Spleen (tissue), 11 donors: Measurements from ENCODE around the gene SLC17A5. TPM values are rescaled to one million over a fixed set of nuclear protein-coding genes. Genes with fewer than 3 reads are reported as not detected.

Experiments used
- DNase-seq: peaks from one replicate; pipeline ENCODE4 v3.0.0-alpha.2; 2020
- H3K27ac ChIP-seq, 8 donors: fragments of 200-600 bp; sonication (generic) in 7 of 8; 1 replicate in 4 of 8; 2 replicates in 4 of 8; pipeline versions ENCODE4 v1.5.0 to v1.8.0; 2016 to 2021; ENCODE audit warnings: inconsistent platforms in 4 of 8, mild to moderate bottlenecking in 4 of 8, moderate library complexity in 1 of 8
- H3K27me3 ChIP-seq, 7 donors: fragments of 200-600 bp; sonication (generic) in 6 of 7; replicated peaks in 1 of 7; 1 replicate in 4 of 7; 2 replicates in 3 of 7; pipeline versions ENCODE4 v1.5.0 to v1.8.0; 2016 to 2021; ENCODE audit warnings: inconsistent platforms in 3 of 7, mild to moderate bottlenecking in 1 of 7
- H3K36me3 ChIP-seq, 6 donors: fragments of 200-600 bp; sonication (generic) in 5 of 6; 1 replicate in 4 of 6; 2 replicates in 2 of 6; pipeline versions ENCODE4 v1.5.0 to v1.8.0; 2016 to 2021; ENCODE audit warnings: inconsistent platforms in 2 of 6
- H3K4me1 ChIP-seq, 6 donors: fragments of 200-600 bp; sonication (generic) in 5 of 6; 1 replicate in 3 of 6; 2 replicates in 3 of 6; pipeline versions ENCODE4 v1.5.0 to v1.8.0; 2016 to 2021; ENCODE audit warnings: inconsistent platforms in 3 of 6
- H3K4me3 ChIP-seq, 8 donors: fragments of 200-600 bp; sonication (generic) in 7 of 8; 1 replicate in 4 of 8; 2 replicates in 4 of 8; pipeline versions ENCODE4 v1.5.0 to v1.8.0; 2016 to 2021; ENCODE audit warnings: inconsistent platforms in 4 of 8, mild to moderate bottlenecking in 4 of 8, moderate library complexity in 2 of 8
- H3K9me3 ChIP-seq, 8 donors: fragments of 200-600 bp; sonication (generic) in 7 of 8; 1 replicate in 4 of 8; 2 replicates in 4 of 8; pipeline versions ENCODE4 v1.5.0 to v1.8.0; 2016 to 2021; ENCODE audit warnings: inconsistent platforms in 4 of 8
- CTCF ChIP-seq, 11 experiments: fragments of 200-600 bp in 7 of 11; fragments of 450-650 bp in 4 of 11; sonication (generic) in 4 of 11; IDR thresholded peaks in 8 of 11; conservative IDR thresholded peaks in 3 of 11; 1 replicate in 7 of 11; 2 replicates in 4 of 11; pipeline versions ENCODE4 v1.4.0 to v1.8.0; 2016 to 2021; ENCODE audit warnings: antibody characterized with exemption in 11 of 11, inconsistent platforms in 4 of 11, mild to moderate bottlenecking in 1 of 11
- POLR2A ChIP-seq, 3 donors: fragments of 450-650 bp; IDR thresholded peaks; one replicate each; pipeline ENCODE4 v1.5.1; 2017; ENCODE audit warnings: antibody characterized with exemption in 3 of 3, mild to moderate bottlenecking in 1 of 3
- POLR2AphosphoS5 ChIP-seq, 3 donors: sonication (generic); formaldehyde crosslinking; IDR thresholded peaks; one replicate each; pipeline ENCODE4 v1.5.1; 2017; ENCODE audit warnings: antibody characterized with exemption in 3 of 3
- WGBS, 5 donors: extraction: QIAGEN DNeasy Blood & Tissue Kit in 3 of 5; methylation state at CpG; one replicate each; pipeline versions ENCODE4 v1.1.5 to v1.1.7; 2013 to 2018; 5-methylcytosine and 5-hydroxymethylcytosine counted together
- intact Hi-C: fragments of 100-400 bp; cut with DNase I; formaldehyde crosslinking; loops from one replicate; pipeline ENCODE4 v1.15.0; 2023; ENCODE audit warnings: low total_unique reads
- polyA plus RNA-seq, 3 donors: library from polyadenylated mRNA; stranded (reverse); fragments of 200-250 nt; gene quantifications; one replicate each; pipeline ENCODE4 v1.2.1, GENCODE V29; 2013
- total RNA-seq, 7 donors: library from RNA; depleted of rRNA in 3 of 7; stranded (reverse); fragments of >200 nt in 3 of 7; fragmentation: NEBNext Ultra II Directional in 4 of 7; extraction: Animal tissue kit (Norgen Biotek cat#: 25700) in 4 of 7; gene quantifications; one replicate each; pipeline versions ENCODE4 v1.1.0 to v1.2.1, GENCODE V29; 2016 to 2021
- donor health status: healthy with polysubstance abuse.
- donor health status: DM: no; HTN: no; CAD: no; lungs with moderate emphysema.
- donor health status: DM: no; HTN: no; CAD: no.
- donor health status: Bipolar disorder and iron deficiency.
- donor health status: healthy.
- donor health status: DM: no; HTN: no; CAD: no.
- donor health status: DM: yes; HTN: yes; CAD: no.

Gene SLC17A5
- total and polyA plus RNA-seq, 10 donors, result 1.1 to 22.8 (median 11.9) TPM

- Histone ChIP-seq H3K27me3 (peaks cover 0 to 34% (median 9%) of the 10 kb centered on the region in 7 donors), H3K27ac (no peak overlapping the region), H3K9me3 (no peaks in the 10 kb centered on the region), H3K36me3 (no peaks in the 10 kb centered on the region), H3K4me1 (peaks cover 11 to 29% (median 24%) of the 10 kb centered on the region in 6 donors), H3K4me3 (no peak overlapping the region)
- TF ChIP-seq POLR2AphosphoS5 (IDR thresholded peaks at IDR 0.05) (no peak), POLR2A (IDR thresholded peaks at IDR 0.05) (no peak), CTCF (IDR thresholded peaks at IDR 0.05 in 8 of 11, conservative IDR thresholded peaks at IDR 0.05 in 3 of 11) (no peak)
- no peak for DNase-seq
- 69 to 76% (median 72%) methylated on average over 4 of the region's 4 CpGs for WGBS, 5 donors
- intact Hi-C loops, result no loop called here
These were observed 46.1 kb upstream of the SLC17A5 start for GRCh38 chr6:73699676-73700459.

GRCh38 chr6:73696966-73697655 lies 43.3 kb upstream of the SLC17A5 start:
- WGBS, 5 donors, result 30 to 59% (median 38%) methylated on average over 10 of the region's 10 CpGs
- Histone ChIP-seq H3K27ac (no peak overlapping the region), H3K4me3 (peak overlapping the region in 2 of 8 donors; percentile 57 to 74)

GRCh38 chr6:73695619-73696421 lies 42.0 kb upstream of the SLC17A5 start, which contains the start of gene CD109:
Gene CD109 (plus strand): TSS chr6:73696203. CDS start chr6:73696216, 13 bp downstream.
- H3K4me1 ChIP-seq, result peaks cover 11 to 32% (median 26%) of the 10 kb centered on the region in 6 donors
- no peaks in the 10 kb centered on the region for H3K36me3 ChIP-seq
- H3K9me3 ChIP-seq, result no peaks in the 10 kb centered on the region
- peak within 1 kb of the TSS; percentile 47 to 74 (median 55) for H3K4me3 ChIP-seq
- no peak for DNase-seq
- TF ChIP-seq CTCF (IDR thresholded peaks at IDR 0.05 in 8 of 11, conservative IDR thresholded peaks at IDR 0.05 in 3 of 11), result no peak
- peak in 2 of 3 donors; percentile 58 to 62 for TF ChIP-seq POLR2AphosphoS5 (IDR thresholded peaks at IDR 0.05)
- 1 to 2% (median 1%) methylated on average over 27 to 61 of the region's 61 CpGs for WGBS, 5 donors
- intact Hi-C loops, result no loop called here
- peaks cover 0 to 37% (median 9%) of the 10 kb centered on the region in 7 donors for H3K27me3 ChIP-seq
- H3K27ac ChIP-seq, result peak within 1 kb of the TSS in 7 of 8 donors; percentile 41 to 69 (median 60)

More at GRCh38 chr6:73696966-73697655, 43.3 kb upstream of the SLC17A5 start:
- Histone ChIP-seq H3K4me1 (peaks cover 11 to 32% (median 26%) of the 10 kb centered on the region in 6 donors), H3K36me3 (no peaks in the 10 kb centered on the region), H3K9me3 (no peaks in the 10 kb centered on the region), H3K27me3 (peaks cover 0 to 37% (median 9%) of the 10 kb centered on the region in 7 donors)
- TF ChIP-seq POLR2AphosphoS5 (IDR thresholded peaks at IDR 0.05) (no peak), POLR2A (IDR thresholded peaks at IDR 0.05) (no peak), CTCF (IDR thresholded peaks at IDR 0.05 in 8 of 11, conservative IDR thresholded peaks at IDR 0.05 in 3 of 11) (no peak)
- DNase-seq, result no peak
- intact Hi-C loops, result no loop called here
